ENCODE measurements around the gene SULT2A1.
A peak's percentile ranks its signal among the peaks of the same experiment; 100 is the strongest.
"Not testable (repeated sequence)": the region's sequence is repeated elsewhere in the genome, so short reads cannot be mapped to it uniquely, and the experiment has no call there.

The SULT2A1 gene

GRCh38 chr19:47895165-47895782 is 9.2 kb upstream of the SULT2A1 start:
- peaks cover 15 to 35% (median 22%) of the 10 kb centered on the region in 11 experiments for H3K9me3 ChIP-seq (replicated peaks in 1 of 11)
- H4K20me1 ChIP-seq, result no peaks in the 10 kb centered on the region
- TF ChIP-seq Cebpa-rat (IDR thresholded peaks at IDR 0.05), result no peak
- H3K27me3 ChIP-seq, result no peaks in the 10 kb centered on the region
- H3K4me1 ChIP-seq, result no peaks in the 10 kb centered on the region
- no peak overlapping the region for H3K4me2 ChIP-seq
- no peak overlapping the region for H3K4me3 ChIP-seq
- no peak overlapping the region for H3K27ac ChIP-seq
- H3K36me3 ChIP-seq, result no peaks in the 10 kb centered on the region
- H3K9ac ChIP-seq, result no peak overlapping the region

- Histone ChIP-seq H3K4me2 (no peak overlapping the region), H3K27me3 (no peaks in the 10 kb centered on the region), H4K20me1 (no peaks in the 10 kb centered on the region)
Measured at GRCh38 chr19:47891923-47892666, 6.0 kb upstream of the SULT2A1 start.

GRCh38 chr19:47891622-47891922 is 5.5 kb upstream of the SULT2A1 start:
- no peak overlapping the region for H3K4me2 ChIP-seq
- no peak for TF ChIP-seq Cebpa-rat (IDR thresholded peaks at IDR 0.05)
- no peaks in the 10 kb centered on the region for H3K4me1 ChIP-seq

More at GRCh38 chr19:47891923-47892666, 6.0 kb upstream of the SULT2A1 start:
- H3K4me3 ChIP-seq, result no peak overlapping the region; a peak in 1 of 20 replicates
- H3K4me1 ChIP-seq, result no peaks in the 10 kb centered on the region
- no peak overlapping the region for H3K27ac ChIP-seq
- H3K9ac ChIP-seq, result no peak overlapping the region
- H3K36me3 ChIP-seq, result no peaks in the 10 kb centered on the region
- TF ChIP-seq Cebpa-rat (IDR thresholded peaks at IDR 0.05), result no peak
- peaks cover 15 to 35% (median 22%) of the 10 kb centered on the region in 11 experiments for H3K9me3 ChIP-seq (replicated peaks in 1 of 11)

GRCh38 chr19:47890865-47891621 is 4.9 kb upstream of the SULT2A1 start:
- Histone ChIP-seq H3K27ac (no peak overlapping the region), H3K4me3 (no peak overlapping the region), H3K36me3 (no peaks in the 10 kb centered on the region)

More at GRCh38 chr19:47891622-47891922, 5.5 kb upstream of the SULT2A1 start:
- H3K4me3 ChIP-seq, result no peak overlapping the region
- H3K27ac ChIP-seq, result no peak overlapping the region
- H4K20me1 ChIP-seq, result no peaks in the 10 kb centered on the region
- H3K9me3 ChIP-seq (replicated peaks in 1 of 11), result peaks cover 15 to 35% (median 22%) of the 10 kb centered on the region in 11 experiments
- H3K9ac ChIP-seq, result no peak overlapping the region
- no peaks in the 10 kb centered on the region for H3K36me3 ChIP-seq
- H3K27me3 ChIP-seq, result no peaks in the 10 kb centered on the region

GRCh38 chr19:47885067-47885463 is 1.1 kb downstream of the SULT2A1 start:
- Histone ChIP-seq H3K27me3 (no peaks in the 10 kb centered on the region), H3K9ac (no peak overlapping the region), H3K4me2 (no peak overlapping the region), H3K9me3 (replicated peaks in 1 of 11) (no peaks in the 10 kb centered on the region), H3K4me1 (no peaks in the 10 kb centered on the region), H3K36me3 (no peaks in the 10 kb centered on the region), H3K4me3 (no peak overlapping the region), H4K20me1 (no peaks in the 10 kb centered on the region), H3K27ac (no peak overlapping the region)
- no peak for TF ChIP-seq Cebpa-rat (IDR thresholded peaks at IDR 0.05)

More at GRCh38 chr19:47890865-47891621, 4.9 kb upstream of the SULT2A1 start:
- Histone ChIP-seq H3K9ac (no peak overlapping the region), H3K27me3 (no peaks in the 10 kb centered on the region), H4K20me1 (no peaks in the 10 kb centered on the region), H3K4me2 (no peak overlapping the region), H3K9me3 (replicated peaks in 1 of 11) (peaks cover 15 to 32% (median 22%) of the 10 kb centered on the region in 11 experiments), H3K4me1 (no peaks in the 10 kb centered on the region)
- TF ChIP-seq Cebpa-rat (IDR thresholded peaks at IDR 0.05), result no peak

GRCh38 chr19:47882890-47883289 is 3.2 kb downstream of the SULT2A1 start:
- no peak overlapping the region for H3K4me2 ChIP-seq
- H4K20me1 ChIP-seq, result no peaks in the 10 kb centered on the region
- no peak overlapping the region for H3K4me3 ChIP-seq
- H3K9me3 ChIP-seq (replicated peaks in 1 of 11), result no peaks in the 10 kb centered on the region
- no peaks in the 10 kb centered on the region for H3K36me3 ChIP-seq
- no peaks in the 10 kb centered on the region for H3K27me3 ChIP-seq
- TF ChIP-seq Cebpa-rat (IDR thresholded peaks at IDR 0.05), result no peak
- H3K27ac ChIP-seq, result no peak overlapping the region
- no peak overlapping the region for H3K9ac ChIP-seq
- H3K4me1 ChIP-seq, result peaks cover 0 to 14% (median 8%) of the 10 kb centered on the region in 10 experiments; a peak in 13 of 20 replicates

GRCh38 chr19:47881757-47882156 is 4.4 kb downstream of the SULT2A1 start:
- no peak overlapping the region for H3K4me2 ChIP-seq
- no peaks in the 10 kb centered on the region for H3K27me3 ChIP-seq
- H3K4me1 ChIP-seq, result peaks cover 0 to 14% (median 8%) of the 10 kb centered on the region in 10 experiments; a peak in 13 of 20 replicates
- no peaks in the 10 kb centered on the region for H4K20me1 ChIP-seq
- TF ChIP-seq Cebpa-rat (IDR thresholded peaks at IDR 0.05), result no peak
- no peak overlapping the region for H3K4me3 ChIP-seq
- no peak overlapping the region for H3K27ac ChIP-seq
- H3K36me3 ChIP-seq, result no peaks in the 10 kb centered on the region
- no peak overlapping the region for H3K9ac ChIP-seq
- no peaks in the 10 kb centered on the region for H3K9me3 ChIP-seq (replicated peaks in 1 of 11)

GRCh38 chr19:47879385-47879784 is 6.7 kb downstream of the SULT2A1 start:
- H3K27ac ChIP-seq; H4K20me1 ChIP-seq; H3K27me3 ChIP-seq; H3K4me3 ChIP-seq; H3K9me3 ChIP-seq (replicated peaks in 1 of 11); H3K9ac ChIP-seq; H3K36me3 ChIP-seq: not testable (repeated sequence)
- Histone ChIP-seq H3K4me1 (peaks cover 0 to 14% (median 8%) of the 10 kb centered on the region in 10 experiments; a peak in 13 of 20 replicates), H3K4me2 (peak overlapping the region in 7 of 11 experiments; percentile 1 to 59 (median 40); a peak in 7 of 22 replicates)

GRCh38 chr19:47878906-47879305 is 7.2 kb downstream of the SULT2A1 start:
- no peak overlapping the region for H3K9ac ChIP-seq
- TF ChIP-seq Cebpa-rat (IDR thresholded peaks at IDR 0.05), result no peak
- no peaks in the 10 kb centered on the region for H3K36me3 ChIP-seq
- no peak overlapping the region for H3K4me3 ChIP-seq
- H3K27ac ChIP-seq, result no peak overlapping the region
- H4K20me1 ChIP-seq, result no peaks in the 10 kb centered on the region
- H3K4me2 ChIP-seq, result peak overlapping the region in 8 of 11 experiments; percentile 1 to 59 (median 38); a peak in 8 of 22 replicates
- no peaks in the 10 kb centered on the region for H3K9me3 ChIP-seq (replicated peaks in 1 of 11)
- peaks cover 0 to 14% (median 8%) of the 10 kb centered on the region in 10 experiments; a peak in 13 of 20 replicates for H3K4me1 ChIP-seq
- H3K27me3 ChIP-seq, result no peaks in the 10 kb centered on the region
